GM23338 (cell line): ENCODE results near the gene AP4B1.

Experiments used
- CTCF ChIP-seq, 2 experiments: fragments of 200-600 bp in 1 of 2; sonication (generic) in 1 of 2; conservative IDR thresholded peaks; 2 replicates each; pipeline versions ENCODE4 v1.5.1 to v1.6.1; 2016 to 2017; ENCODE audit warnings: antibody characterized with exemption in 2 of 2, low read depth in 2 of 2, mild to moderate bottlenecking in 2 of 2, moderate library complexity in 1 of 2
- EZH2phosphoT487 ChIP-seq: fragments of 200-600 bp; sonication (generic); IDR thresholded peaks from one replicate; pipeline ENCODE4 v1.8.1; 2018; ENCODE audit warnings: antibody characterized with exemption; ENCODE audit not compliant: unreplicated experiment

GRCh38 chr1:113934006-113934405, 29.4 kb upstream of the AP4B1 start:
- TF ChIP-seq EZH2phosphoT487: no peak
- TF ChIP-seq CTCF (conservative IDR thresholded peaks at IDR 0.05; ENCODE audit: low read depth in 2 of 2): no peak
